Peyer's patch (tissue), 4 donors: Measurements from ENCODE around the gene AP2B1.

Experiments
- CTCF ChIP-seq, 6 experiments: fragments of 450-650 bp in 4 of 6; fragments of 200-600 bp in 2 of 6; sonication (generic) in 1 of 6; IDR thresholded peaks; one replicate each; pipeline ENCODE4 v1.5.1; 2017 to 2019; ENCODE audit warnings: antibody characterized with exemption in 6 of 6, mild to moderate bottlenecking in 3 of 6, moderate library complexity in 1 of 6
- POLR2A ChIP-seq, 2 donors: fragments of 450-650 bp; IDR thresholded peaks; one replicate each; pipeline ENCODE4 v1.5.1; 2017; ENCODE audit warnings: antibody characterized with exemption in 2 of 2, mild to moderate bottlenecking in 2 of 2, moderate library complexity in 2 of 2

- TF ChIP-seq CTCF (IDR thresholded peaks at IDR 0.05) (no peak), POLR2A (IDR thresholded peaks at IDR 0.05) (no peak)
Observed at GRCh38 chr17:35716897-35717465, 129.9 kb downstream of the AP2B1 start.
